ACC112 (cell line): ENCODE results near the gene RABGEF1.
"Not testable (repeated sequence)": the region's sequence is repeated elsewhere in the genome, so short reads cannot be mapped to it uniquely, and the experiment has no call there.

Experiments
- H2AFZ ChIP-seq: fragments of 200-600 bp; sonication (generic); one replicate; pipeline ENCODE4 v1.6.0; 2017; ENCODE audit warnings: antibody characterized with exemption, low read length; ENCODE audit not compliant: unreplicated experiment
- H3K27ac ChIP-seq: fragments of 200-600 bp; sonication (generic); 2 replicates; pipeline ENCODE4 v1.5.1; 2014; ENCODE audit warnings: low read depth, mild to moderate bottlenecking, antibody characterized with exemption, low read length, moderate library complexity
- H3K27me3 ChIP-seq: fragments of 200-600 bp; sonication (generic); 2 replicates; pipeline ENCODE4 v1.6.1; 2014; ENCODE audit warnings: mild to moderate bottlenecking, antibody characterized with exemption, low read length, moderate library complexity, mixed read lengths; ENCODE audit not compliant: insufficient read depth
- H3K36me3 ChIP-seq: fragments of 200-600 bp; sonication (generic); 2 replicates; pipeline ENCODE4 v1.6.1; 2016; ENCODE audit warnings: mild to moderate bottlenecking, antibody characterized with exemption, low read length, moderate library complexity, mixed read lengths; ENCODE audit not compliant: insufficient read depth
- H3K4me1 ChIP-seq: fragments of 200-600 bp; sonication (generic); one replicate; pipeline ENCODE4 v1.6.1; 2016; ENCODE audit warnings: low read length, mixed read lengths; ENCODE audit not compliant: insufficient read depth, unreplicated experiment, control insufficient read depth
- H3K4me3 ChIP-seq: fragments of 200-600 bp; sonication (generic); 2 replicates; pipeline ENCODE4 v1.5.1; 2014; ENCODE audit warnings: mild to moderate bottlenecking, low read depth, low read length
- H3K79me2 ChIP-seq: fragments of 200-600 bp; sonication (generic); one replicate; pipeline ENCODE4 v1.6.0; 2016; ENCODE audit warnings: low read length; ENCODE audit not compliant: control insufficient read depth, unreplicated experiment, insufficient read depth

The RABGEF1 gene

DNA sequence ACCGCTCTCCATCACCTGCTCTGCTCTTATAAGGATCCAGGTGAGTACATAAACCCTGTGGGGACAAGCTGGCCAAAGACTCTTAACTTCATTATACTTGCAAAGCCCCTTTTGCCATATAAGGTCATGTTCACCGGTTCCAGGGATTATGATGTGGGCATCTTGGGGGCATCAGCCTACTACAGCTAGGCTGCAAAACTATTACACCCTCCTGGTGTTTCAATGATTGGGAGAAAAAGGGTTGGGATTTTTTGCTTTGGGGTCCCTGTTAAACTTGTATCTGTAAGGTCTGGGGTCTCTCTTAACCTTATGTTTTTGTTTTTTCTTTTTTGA lies 107.0 kb downstream of the RABGEF1 start:
- H3K27me3 ChIP-seq, H3K4me3 ChIP-seq, H3K36me3 ChIP-seq, H3K79me2 ChIP-seq, H2AFZ ChIP-seq: not testable (repeated sequence)
- Histone ChIP-seq H3K27ac (peak overlapping the region; percentile 84), H3K4me1 (peaks cover 25% of the 10 kb centered on the region)

DNA sequence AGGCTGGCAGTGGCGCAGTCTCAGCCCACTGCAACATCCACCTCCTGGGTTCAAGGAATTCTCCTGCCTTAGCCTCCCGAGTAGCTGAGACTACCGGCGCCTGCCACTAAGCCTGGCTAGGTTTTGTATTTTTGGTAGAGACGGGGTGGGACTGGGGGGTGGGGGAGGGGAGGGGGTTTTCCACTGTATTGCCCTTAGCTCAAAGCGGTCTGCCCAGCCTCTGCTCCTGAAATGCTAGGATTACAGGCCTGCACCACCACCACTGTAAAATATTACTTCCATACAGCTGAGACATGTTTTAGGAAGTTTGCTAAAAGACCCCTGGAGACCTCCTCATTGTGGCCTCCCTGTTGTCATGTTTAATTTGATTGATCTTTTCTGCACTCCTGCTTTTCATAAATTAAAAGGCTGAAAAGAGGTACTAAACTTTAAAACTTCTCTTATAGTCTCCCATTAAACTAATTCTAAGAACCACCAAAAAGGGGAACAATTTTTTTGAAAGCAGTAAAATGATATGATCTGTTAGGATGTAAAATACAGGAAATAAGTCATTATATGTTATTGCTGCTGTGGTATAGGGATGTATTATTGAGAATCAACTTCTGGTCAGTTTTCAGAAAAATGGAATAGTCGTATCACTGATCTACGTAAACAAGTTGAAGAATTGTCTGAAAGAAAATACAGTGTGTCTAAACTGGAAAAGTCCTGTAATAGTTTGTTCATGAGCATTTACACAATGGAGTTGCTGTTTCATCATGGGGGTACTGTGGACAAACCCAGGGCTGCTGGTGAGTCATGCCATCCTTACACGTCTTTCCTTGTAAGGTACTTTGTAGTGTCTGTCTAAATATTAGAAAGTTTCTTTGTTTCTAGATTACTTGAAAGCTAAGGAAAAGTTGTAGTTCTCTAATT lies 107.6 kb downstream of the RABGEF1 start:
- Histone ChIP-seq H3K27ac (peak overlapping the region; percentile 84), H3K79me2 (peaks cover 4% of the 10 kb centered on the region), H3K36me3 (no peaks in the 10 kb centered on the region), H3K4me3 (no peak overlapping the region), H3K4me1 (peaks cover 25% of the 10 kb centered on the region), H3K27me3 (no peaks in the 10 kb centered on the region), H2AFZ (no peak overlapping the region)

GRCh38 chr7:66859339-66859738 lies 118.8 kb downstream of the RABGEF1 start:
- Histone ChIP-seq H3K4me3 (no peak overlapping the region), H3K27ac (no peak overlapping the region), H3K36me3 (peaks cover 9% of the 10 kb centered on the region; the same call in 1 of the 2 replicates), H3K79me2 (no peaks in the 10 kb centered on the region), H3K27me3 (no peaks in the 10 kb centered on the region), H2AFZ (no peak overlapping the region), H3K4me1 (no peaks in the 10 kb centered on the region)

- peaks cover 9% of the 10 kb centered on the region; the same call in 1 of the 2 replicates for H3K36me3 ChIP-seq
- H3K27ac ChIP-seq, result no peak overlapping the region
- no peaks in the 10 kb centered on the region for H3K27me3 ChIP-seq
- no peaks in the 10 kb centered on the region for H3K79me2 ChIP-seq
- no peak overlapping the region for H3K4me3 ChIP-seq
- no peaks in the 10 kb centered on the region for H3K4me1 ChIP-seq
- no peak overlapping the region for H2AFZ ChIP-seq
These were observed 119.5 kb downstream of the RABGEF1 start for GRCh38 chr7:66859794-66860645.

DNA sequence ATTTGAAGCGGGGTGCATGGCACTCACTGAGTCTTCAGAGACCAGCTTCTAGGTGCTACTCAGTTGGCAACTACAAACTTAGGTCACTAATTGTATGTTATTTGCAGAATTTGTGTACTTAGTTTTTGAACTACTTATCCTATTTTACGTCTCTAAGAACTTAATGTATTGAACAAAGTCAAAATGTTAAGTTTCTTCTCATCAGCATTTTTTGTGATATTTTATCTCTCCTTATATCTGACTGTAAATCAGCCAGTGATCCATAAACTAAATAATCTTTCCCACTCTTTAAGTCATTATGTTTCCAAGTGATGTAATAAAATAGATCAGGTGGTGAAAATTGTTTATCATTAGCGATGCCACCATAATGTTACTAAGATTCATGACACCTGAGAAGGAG lies 120.2 kb downstream of the RABGEF1 start:
- Histone ChIP-seq H3K36me3 (peaks cover 9% of the 10 kb centered on the region; the same call in 1 of the 2 replicates), H3K79me2 (no peaks in the 10 kb centered on the region), H3K27me3 (no peaks in the 10 kb centered on the region), H3K27ac (no peak overlapping the region), H2AFZ (no peak overlapping the region), H3K4me3 (no peak overlapping the region), H3K4me1 (no peaks in the 10 kb centered on the region)
